ENCODE measurements around the gene XRN2. TPM values are rescaled to one million over a fixed set of nuclear protein-coding genes. Genes with fewer than 3 reads are reported as not detected.

XRN2 gene
- total RNA-seq, 1 experiment from 2014 or later: 118 TPM

DNA sequence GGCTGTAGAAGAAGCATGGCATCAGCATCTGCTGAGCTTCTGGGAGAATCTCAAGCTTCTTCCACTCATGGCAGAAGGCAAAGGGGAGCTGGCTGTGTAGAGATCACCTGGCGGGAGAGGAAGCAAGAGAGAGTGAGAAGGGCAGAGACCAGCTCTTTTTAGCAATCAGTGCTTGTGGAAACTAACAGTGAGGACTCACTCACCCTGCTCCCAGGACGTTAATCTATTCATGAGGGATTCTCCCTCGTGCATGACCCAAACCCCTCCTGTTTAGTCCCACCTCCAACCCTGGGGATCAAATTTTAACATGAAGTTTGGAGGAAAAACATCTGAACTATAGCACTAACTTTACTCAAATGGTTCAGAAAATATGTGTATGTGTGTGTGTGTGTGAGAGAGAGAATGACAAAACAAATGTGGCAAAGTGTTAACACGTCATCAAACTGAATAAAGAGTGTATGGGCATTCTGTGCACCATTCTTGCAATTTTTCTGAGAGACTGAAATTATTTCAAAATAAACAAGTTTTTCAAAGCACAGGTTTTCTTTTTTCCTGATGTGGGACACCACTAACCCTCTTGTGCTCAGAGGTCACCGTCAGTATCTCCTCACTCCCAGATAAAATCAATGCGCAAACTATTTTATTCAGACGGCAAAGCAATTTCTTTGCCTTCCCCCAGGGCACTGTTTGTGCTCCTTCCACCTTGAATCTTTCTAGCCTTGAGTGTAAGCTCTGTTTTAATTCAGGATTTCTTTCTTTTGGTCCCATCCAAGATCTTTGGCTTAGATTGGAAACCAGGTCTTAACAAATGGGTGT lies 23.2 kb upstream of the XRN2 start (continued):
- TF ChIP-seq RORB (CRISPR knock-in tag; IDR thresholded peaks at IDR 0.05) (no peak), MYBL2 (CRISPR knock-in tag; IDR thresholded peaks at IDR 0.05) (no peak)
- TF ChIP-seq, protein P1, sequence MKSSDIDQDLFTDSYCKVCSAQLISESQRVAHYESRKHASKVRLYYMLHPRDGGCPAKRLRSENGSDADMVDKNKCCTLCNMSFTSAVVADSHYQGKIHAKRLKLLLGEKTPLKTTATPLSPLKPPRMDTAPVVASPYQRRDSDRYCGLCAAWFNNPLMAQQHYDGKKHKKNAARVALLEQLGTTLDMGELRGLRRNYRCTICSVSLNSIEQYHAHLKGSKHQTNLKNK (CRISPR knock-in tag; IDR thresholded peaks at IDR 0.05): no peak

DNA sequence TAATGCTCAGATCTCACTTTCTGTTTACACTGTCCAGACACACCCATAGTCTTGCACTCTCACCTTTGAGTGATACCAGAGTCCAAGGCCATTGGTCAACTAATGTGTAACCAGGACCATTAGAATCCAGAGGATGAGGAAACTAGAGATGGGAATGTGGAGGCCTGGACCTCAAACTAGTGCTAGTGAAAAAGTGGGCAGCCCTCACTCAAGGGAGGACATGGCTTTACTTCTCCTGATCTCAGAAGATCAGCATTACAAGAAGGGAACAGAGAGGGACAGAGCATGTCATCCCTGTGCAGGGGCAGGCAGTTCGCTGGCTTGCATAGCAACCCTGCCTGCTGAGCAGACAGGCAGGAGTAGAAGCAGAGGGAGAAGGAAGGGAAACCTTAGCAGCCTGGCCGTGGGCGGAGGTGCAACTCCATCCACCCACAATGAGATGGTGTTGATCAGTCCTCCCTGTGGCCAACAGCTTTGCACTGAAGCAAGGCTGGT lies 22.6 kb upstream of the XRN2 start:
- CTCF ChIA-PET: no interaction called here
- POLR2A ChIA-PET: no interaction called here
- ATAC-seq: no peak
- peaks cover 4% of the 10 kb centered on the region; the same call in 1 of the 2 replicates for H3K9me3 Mint-ChIP-seq
- no peak for DNase-seq (ENCODE audit: low spot score)
- no peaks in the 10 kb centered on the region for H3K36me3 Mint-ChIP-seq
- peaks cover 3% of the 10 kb centered on the region; the same call in 1 of the 2 replicates for H3K27me3 Mint-ChIP-seq (ENCODE audit: low read depth)
- no peaks in the 10 kb centered on the region for H3K4me1 Mint-ChIP-seq
- H3K27ac Mint-ChIP-seq: no peak overlapping the region
- H3K4me3 Mint-ChIP-seq: no peak overlapping the region
- TF ChIP-seq, protein P2, sequence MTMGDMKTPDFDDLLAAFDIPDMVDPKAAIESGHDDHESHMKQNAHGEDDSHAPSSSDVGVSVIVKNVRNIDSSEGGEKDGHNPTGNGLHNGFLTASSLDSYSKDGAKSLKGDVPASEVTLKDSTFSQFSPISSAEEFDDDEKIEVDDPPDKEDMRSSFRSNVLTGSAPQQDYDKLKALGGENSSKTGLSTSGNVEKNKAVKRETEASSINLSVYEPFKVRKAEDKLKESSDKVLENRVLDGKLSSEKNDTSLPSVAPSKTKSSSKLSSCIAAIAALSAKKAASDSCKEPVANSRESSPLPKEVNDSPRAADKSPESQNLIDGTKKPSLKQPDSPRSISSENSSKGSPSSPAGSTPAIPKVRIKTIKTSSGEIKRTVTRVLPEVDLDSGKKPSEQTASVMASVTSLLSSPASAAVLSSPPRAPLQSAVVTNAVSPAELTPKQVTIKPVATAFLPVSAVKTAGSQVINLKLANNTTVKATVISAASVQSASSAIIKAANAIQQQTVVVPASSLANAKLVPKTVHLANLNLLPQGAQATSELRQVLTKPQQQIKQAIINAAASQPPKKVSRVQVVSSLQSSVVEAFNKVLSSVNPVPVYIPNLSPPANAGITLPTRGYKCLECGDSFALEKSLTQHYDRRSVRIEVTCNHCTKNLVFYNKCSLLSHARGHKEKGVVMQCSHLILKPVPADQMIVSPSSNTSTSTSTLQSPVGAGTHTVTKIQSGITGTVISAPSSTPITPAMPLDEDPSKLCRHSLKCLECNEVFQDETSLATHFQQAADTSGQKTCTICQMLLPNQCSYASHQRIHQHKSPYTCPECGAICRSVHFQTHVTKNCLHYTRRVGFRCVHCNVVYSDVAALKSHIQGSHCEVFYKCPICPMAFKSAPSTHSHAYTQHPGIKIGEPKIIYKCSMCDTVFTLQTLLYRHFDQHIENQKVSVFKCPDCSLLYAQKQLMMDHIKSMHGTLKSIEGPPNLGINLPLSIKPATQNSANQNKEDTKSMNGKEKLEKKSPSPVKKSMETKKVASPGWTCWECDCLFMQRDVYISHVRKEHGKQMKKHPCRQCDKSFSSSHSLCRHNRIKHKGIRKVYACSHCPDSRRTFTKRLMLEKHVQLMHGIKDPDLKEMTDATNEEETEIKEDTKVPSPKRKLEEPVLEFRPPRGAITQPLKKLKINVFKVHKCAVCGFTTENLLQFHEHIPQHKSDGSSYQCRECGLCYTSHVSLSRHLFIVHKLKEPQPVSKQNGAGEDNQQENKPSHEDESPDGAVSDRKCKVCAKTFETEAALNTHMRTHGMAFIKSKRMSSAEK (CRISPR knock-in tag; IDR thresholded peaks at IDR 0.05; ENCODE audit: borderline replicate concordance): no peak
- TF ChIP-seq GABPB1 (CRISPR knock-in tag; IDR thresholded peaks at IDR 0.05): 0 out of 2 replicates have a peak, but pooled peaks have one; percentile 47

DNA sequence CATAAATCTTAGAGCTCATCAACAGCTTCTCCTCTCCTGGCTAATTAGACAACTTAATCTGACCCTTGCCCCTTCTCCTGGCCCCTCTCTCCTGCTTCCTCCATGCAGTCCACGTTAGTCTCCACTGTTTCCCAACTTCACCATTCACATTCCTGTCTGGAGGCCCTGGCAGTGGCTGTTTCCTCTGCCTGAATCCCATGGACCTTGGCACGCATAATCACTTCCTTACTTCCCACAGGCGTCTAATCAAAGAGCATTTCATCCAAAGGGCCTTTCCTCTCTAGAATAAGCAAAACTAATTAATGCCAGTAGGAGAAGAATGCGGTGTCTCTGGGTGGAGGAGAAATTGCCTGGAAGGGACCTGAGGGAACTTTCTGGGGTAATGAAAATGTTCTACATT lies 16.4 kb upstream of the XRN2 start:
- ATAC-seq (no peak), DNase-seq (ENCODE audit: low spot score) (no peak)
- H3K4me1 Mint-ChIP-seq: peaks cover 15% of the 10 kb centered on the region
- H3K4me3 Mint-ChIP-seq: no peak overlapping the region
- H3K36me3 Mint-ChIP-seq: no peaks in the 10 kb centered on the region
- TF ChIP-seq ZNF121 (CRISPR knock-in tag; IDR thresholded peaks at IDR 0.05): no peak
- TF ChIP-seq CREM (CRISPR knock-in tag; IDR thresholded peaks at IDR 0.05): no peak
- TF ChIP-seq ATF1 (CRISPR knock-in tag; IDR thresholded peaks at IDR 0.05): no peak
- no peak for TF ChIP-seq ZNF263 (CRISPR knock-in tag; IDR thresholded peaks at IDR 0.05; ENCODE audit: low read depth)
- TF ChIP-seq NFYB (CRISPR knock-in tag; conservative IDR thresholded peaks at IDR 0.05; ENCODE audit: low read depth): no peak
- TF ChIP-seq, protein P1 (CRISPR knock-in tag; IDR thresholded peaks at IDR 0.05): no peak
- TF ChIP-seq, protein P3, sequence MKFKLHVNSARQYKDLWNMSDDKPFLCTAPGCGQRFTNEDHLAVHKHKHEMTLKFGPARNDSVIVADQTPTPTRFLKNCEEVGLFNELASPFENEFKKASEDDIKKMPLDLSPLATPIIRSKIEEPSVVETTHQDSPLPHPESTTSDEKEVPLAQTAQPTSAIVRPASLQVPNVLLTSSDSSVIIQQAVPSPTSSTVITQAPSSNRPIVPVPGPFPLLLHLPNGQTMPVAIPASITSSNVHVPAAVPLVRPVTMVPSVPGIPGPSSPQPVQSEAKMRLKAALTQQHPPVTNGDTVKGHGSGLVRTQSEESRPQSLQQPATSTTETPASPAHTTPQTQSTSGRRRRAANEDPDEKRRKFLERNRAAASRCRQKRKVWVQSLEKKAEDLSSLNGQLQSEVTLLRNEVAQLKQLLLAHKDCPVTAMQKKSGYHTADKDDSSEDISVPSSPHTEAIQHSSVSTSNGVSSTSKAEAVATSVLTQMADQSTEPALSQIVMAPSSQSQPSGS (CRISPR knock-in tag; IDR thresholded peaks at IDR 0.05; ENCODE audit: borderline replicate concordance, low read depth): no peak
- TF ChIP-seq FOXK1 (CRISPR knock-in tag; IDR thresholded peaks at IDR 0.05): no peak
- TF ChIP-seq, protein P4, sequence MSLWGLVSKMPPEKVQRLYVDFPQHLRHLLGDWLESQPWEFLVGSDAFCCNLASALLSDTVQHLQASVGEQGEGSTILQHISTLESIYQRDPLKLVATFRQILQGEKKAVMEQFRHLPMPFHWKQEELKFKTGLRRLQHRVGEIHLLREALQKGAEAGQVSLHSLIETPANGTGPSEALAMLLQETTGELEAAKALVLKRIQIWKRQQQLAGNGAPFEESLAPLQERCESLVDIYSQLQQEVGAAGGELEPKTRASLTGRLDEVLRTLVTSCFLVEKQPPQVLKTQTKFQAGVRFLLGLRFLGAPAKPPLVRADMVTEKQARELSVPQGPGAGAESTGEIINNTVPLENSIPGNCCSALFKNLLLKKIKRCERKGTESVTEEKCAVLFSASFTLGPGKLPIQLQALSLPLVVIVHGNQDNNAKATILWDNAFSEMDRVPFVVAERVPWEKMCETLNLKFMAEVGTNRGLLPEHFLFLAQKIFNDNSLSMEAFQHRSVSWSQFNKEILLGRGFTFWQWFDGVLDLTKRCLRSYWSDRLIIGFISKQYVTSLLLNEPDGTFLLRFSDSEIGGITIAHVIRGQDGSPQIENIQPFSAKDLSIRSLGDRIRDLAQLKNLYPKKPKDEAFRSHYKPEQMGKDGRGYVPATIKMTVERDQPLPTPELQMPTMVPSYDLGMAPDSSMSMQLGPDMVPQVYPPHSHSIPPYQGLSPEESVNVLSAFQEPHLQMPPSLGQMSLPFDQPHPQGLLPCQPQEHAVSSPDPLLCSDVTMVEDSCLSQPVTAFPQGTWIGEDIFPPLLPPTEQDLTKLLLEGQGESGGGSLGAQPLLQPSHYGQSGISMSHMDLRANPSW (CRISPR knock-in tag; conservative IDR thresholded peaks at IDR 0.05; ENCODE audit: low read depth): no peak
- TF ChIP-seq CBFB (CRISPR knock-in tag; IDR thresholded peaks at IDR 0.05; ENCODE audit: low read depth): no peak
- H3K27ac Mint-ChIP-seq: no peak overlapping the region
- H3K9me3 Mint-ChIP-seq: peaks cover 7% of the 10 kb centered on the region
- POLR2A ChIA-PET: no interaction called here
- H3K27me3 Mint-ChIP-seq (ENCODE audit: low read depth): no peaks in the 10 kb centered on the region; the same call in 1 of the 2 replicates
- CTCF ChIA-PET: interaction anchor here (1.4 kb wide), 1 partner anchor 51 kb away, joined by 3 read pairs; no protein-coding TSS in a partner anchor
